Parathyroid adenoma (tissue), 2 donors: ENCODE data around the gene S100A16.

Experiments used
- H2AFZ ChIP-seq: fragments of 300-600 bp; sonication (generic); one replicate; pipeline ENCODE4 v1.7.0; 2017; ENCODE audit warnings: antibody characterized with exemption, mild to moderate bottlenecking
- H3K27ac ChIP-seq: fragments of 300-600 bp; sonication (generic); one replicate; pipeline ENCODE4 v1.7.0; 2017
- H3K27me3 ChIP-seq: fragments of 300-600 bp; sonication (generic); one replicate; pipeline ENCODE4 v1.7.0; 2017; ENCODE audit warnings: low read length; ENCODE audit not compliant: control insufficient read depth, insufficient read depth
- H3K36me3 ChIP-seq: fragments of 300-600 bp; sonication (generic); one replicate; pipeline ENCODE4 v1.7.0; 2017; ENCODE audit warnings: low read length; ENCODE audit not compliant: control insufficient read depth, insufficient read depth
- H3K4me1 ChIP-seq: fragments of 300-600 bp; sonication (generic); one replicate; pipeline ENCODE4 v1.7.0; 2017; ENCODE audit warnings: control low read depth
- H3K4me2 ChIP-seq: fragments of 300-600 bp; sonication (generic); one replicate; pipeline ENCODE4 v1.7.0; 2017; ENCODE audit warnings: low read length
- H3K4me3 ChIP-seq: fragments of 300-600 bp; sonication (generic); one replicate; pipeline ENCODE4 v1.7.0; 2017; ENCODE audit warnings: low read depth, low read length
- H3K79me2 ChIP-seq: fragments of 300-600 bp; sonication (generic); one replicate; pipeline ENCODE4 v1.7.0; 2017; ENCODE audit warnings: control low read depth
- H3K9ac ChIP-seq: fragments of 300-600 bp; sonication (generic); one replicate; pipeline ENCODE4 v1.7.0; 2017; ENCODE audit warnings: mild to moderate bottlenecking
- H3K9me3 ChIP-seq: fragments of 300-600 bp; sonication (generic); one replicate; pipeline ENCODE4 v1.7.0; 2017; ENCODE audit warnings: low read length; ENCODE audit not compliant: control insufficient read depth
- TF ChIP-seq, protein P1 (sequence below): fragments of 300-600 bp; sonication (generic); IDR thresholded peaks from one replicate; pipeline ENCODE4 v1.7.0; 2017; ENCODE audit warnings: antibody characterized with exemption, mild to moderate bottlenecking
- donor health status: primary hyperparathyroidism.

The S100A16 gene

DNA sequence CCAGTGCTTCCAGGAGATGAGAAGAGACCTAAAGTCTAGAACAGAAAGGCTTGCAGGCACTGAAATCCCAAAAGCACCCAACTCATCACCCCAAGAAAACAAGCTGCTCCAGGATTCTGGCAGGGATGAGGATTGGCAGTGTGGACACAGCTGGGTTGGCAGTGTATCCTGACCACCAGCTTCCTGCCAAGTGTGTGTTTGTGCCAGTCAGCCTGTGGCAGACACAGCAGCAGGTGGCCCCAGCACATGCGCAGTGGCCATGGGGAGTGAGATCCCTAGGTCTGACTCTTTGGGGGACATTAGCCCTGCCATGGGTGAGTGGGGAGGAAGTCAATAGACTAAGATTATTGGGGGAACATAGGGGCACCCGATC is 36.9 kb upstream of the S100A16 start:
- Histone ChIP-seq H2AFZ (peak overlapping the region; percentile 46), H3K4me3 (no peak overlapping the region), H3K4me2 (no peak overlapping the region), H3K9me3 (no peaks in the 10 kb centered on the region), H3K9ac (no peak overlapping the region), H3K4me1 (peaks cover 5% of the 10 kb centered on the region), H3K27ac (peak overlapping the region; percentile 21), H3K36me3 (no peaks in the 10 kb centered on the region), H3K79me2 (no peaks in the 10 kb centered on the region), H3K27me3 (no peaks in the 10 kb centered on the region)
- TF ChIP-seq, protein P1, sequence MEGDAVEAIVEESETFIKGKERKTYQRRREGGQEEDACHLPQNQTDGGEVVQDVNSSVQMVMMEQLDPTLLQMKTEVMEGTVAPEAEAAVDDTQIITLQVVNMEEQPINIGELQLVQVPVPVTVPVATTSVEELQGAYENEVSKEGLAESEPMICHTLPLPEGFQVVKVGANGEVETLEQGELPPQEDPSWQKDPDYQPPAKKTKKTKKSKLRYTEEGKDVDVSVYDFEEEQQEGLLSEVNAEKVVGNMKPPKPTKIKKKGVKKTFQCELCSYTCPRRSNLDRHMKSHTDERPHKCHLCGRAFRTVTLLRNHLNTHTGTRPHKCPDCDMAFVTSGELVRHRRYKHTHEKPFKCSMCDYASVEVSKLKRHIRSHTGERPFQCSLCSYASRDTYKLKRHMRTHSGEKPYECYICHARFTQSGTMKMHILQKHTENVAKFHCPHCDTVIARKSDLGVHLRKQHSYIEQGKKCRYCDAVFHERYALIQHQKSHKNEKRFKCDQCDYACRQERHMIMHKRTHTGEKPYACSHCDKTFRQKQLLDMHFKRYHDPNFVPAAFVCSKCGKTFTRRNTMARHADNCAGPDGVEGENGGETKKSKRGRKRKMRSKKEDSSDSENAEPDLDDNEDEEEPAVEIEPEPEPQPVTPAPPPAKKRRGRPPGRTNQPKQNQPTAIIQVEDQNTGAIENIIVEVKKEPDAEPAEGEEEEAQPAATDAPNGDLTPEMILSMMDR, result no peak

DNA sequence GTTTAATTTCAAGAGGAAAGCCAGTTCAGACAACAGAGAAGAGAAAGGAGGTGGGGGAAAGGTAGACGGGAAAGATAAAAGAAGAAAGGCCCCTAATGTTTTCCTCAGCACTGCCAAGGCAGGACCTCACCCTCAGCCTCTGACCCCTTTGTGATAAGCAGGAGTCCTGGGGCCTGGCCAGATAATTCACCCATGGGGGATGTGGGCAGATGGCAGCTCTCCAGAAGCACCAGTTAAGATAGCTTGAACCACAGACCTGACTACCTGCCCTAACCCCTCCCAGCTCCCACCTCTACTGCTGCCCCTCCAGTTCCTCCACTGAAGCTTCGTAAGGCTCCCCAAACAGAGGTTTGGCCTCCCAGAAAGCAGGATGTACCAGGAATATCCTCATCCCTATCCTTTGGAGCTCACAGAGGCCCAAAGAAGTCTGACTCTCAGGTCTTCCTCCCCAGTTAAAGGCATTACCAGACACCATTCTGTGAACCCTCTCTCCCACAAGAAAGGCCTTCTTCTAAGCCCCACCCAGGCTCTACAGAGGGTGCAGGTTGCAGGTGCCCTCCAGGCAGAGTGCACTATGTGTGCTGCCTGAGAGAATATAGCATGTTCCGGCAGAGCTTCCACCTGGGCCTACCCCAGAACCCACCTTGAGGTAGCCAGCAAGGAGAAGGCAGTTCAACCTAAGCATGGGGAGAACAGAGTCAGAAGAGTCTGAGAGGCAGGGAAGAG is 36.4 kb upstream of the S100A16 start:
- Histone ChIP-seq H3K27me3 (no peaks in the 10 kb centered on the region), H3K36me3 (no peaks in the 10 kb centered on the region), H3K4me1 (peaks cover 5% of the 10 kb centered on the region), H3K79me2 (no peaks in the 10 kb centered on the region), H3K27ac (peak overlapping the region; percentile 21), H3K4me3 (no peak overlapping the region), H2AFZ (peak overlapping the region; percentile 46), H3K4me2 (no peak overlapping the region), H3K9ac (no peak overlapping the region), H3K9me3 (no peaks in the 10 kb centered on the region)
- TF ChIP-seq, protein P1, result no peak

DNA sequence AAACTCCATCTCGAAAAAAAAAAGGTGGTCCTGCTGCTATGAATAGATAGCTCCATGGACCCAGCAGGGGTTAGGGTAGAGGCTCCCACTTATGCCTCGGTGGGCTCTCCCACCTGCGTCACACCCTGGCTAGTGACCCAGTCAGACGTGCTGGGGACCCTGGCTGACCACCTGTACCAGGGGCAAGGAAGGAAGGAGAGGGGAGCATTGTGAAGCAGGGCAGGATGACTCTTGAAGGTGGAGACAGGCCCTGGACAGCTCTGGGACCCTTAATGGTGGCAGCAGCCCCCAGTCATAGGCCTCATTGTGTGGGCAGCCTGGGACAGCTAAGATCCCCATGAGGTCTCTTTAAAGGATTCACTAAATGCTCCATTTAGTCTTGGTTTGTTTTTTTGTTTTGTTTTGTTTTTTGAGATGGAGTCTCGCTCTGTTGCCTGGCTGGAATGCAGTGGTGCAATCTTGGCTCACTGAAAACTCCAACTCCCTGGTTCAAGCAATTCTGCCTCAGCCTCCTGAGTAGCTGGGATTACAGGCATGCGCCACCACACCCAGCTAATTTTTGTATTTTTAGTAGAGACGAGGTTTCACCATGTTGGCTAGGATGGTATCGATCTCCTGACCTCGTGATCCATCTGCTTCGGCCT is 35.2 kb upstream of the S100A16 start:
- Histone ChIP-seq H3K4me3 (no peak overlapping the region), H3K4me2 (no peak overlapping the region), H3K9ac (no peak overlapping the region), H3K4me1 (peaks cover 5% of the 10 kb centered on the region), H3K27me3 (no peaks in the 10 kb centered on the region), H3K79me2 (no peaks in the 10 kb centered on the region), H2AFZ (no peak overlapping the region), H3K36me3 (no peaks in the 10 kb centered on the region), H3K9me3 (no peaks in the 10 kb centered on the region), H3K27ac (peak overlapping the region; percentile 56)
- TF ChIP-seq, protein P1, result no peak

DNA sequence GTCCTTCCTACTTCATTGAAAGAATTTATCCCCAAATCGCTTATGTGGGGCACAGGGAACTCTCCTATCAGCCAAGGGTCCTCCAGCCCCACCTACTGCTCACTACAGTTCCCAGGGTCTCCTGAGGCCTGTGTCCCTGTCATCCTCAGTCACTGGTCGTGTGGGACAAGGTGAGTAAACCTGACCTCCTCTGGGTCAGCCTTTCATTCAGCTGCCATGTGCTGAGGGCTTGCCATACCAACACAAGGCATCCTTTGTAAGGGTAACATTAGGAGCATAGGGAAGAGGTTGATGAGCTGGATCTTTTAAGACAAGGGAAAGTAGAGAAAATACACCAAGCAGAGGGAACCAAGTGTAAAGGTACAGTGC is 34.4 kb upstream of the S100A16 start:
- TF ChIP-seq, protein P1, result no peak
- Histone ChIP-seq H3K27ac (peak overlapping the region; percentile 56), H3K9me3 (no peaks in the 10 kb centered on the region), H3K4me3 (no peak overlapping the region), H2AFZ (no peak overlapping the region), H3K36me3 (no peaks in the 10 kb centered on the region), H3K9ac (no peak overlapping the region), H3K27me3 (no peaks in the 10 kb centered on the region), H3K4me2 (no peak overlapping the region), H3K4me1 (peaks cover 5% of the 10 kb centered on the region), H3K79me2 (no peaks in the 10 kb centered on the region)
